Measurements from ENCODE around the gene SLC10A3. TPM values are rescaled to one million over a fixed set of nuclear protein-coding genes. Genes with fewer than 3 reads are reported as not detected.

The SLC10A3 gene
- total and polyA plus RNA-seq, 5 experiments from 2014 or later, result 18.2 to 42.3 (median 30.5) TPM

GRCh38 chrX:154481195-154481594 is 9.2 kb downstream of the SLC10A3 start:
- POLR2A ChIA-PET, result interaction anchor here (0.6 to 1.6 kb wide), 5 partner anchors 10 to 83 kb away, joined by 3 to 7 read pairs (median 3); partner anchors contain the start of genes G6PD, RPL10 and SLC10A3
- DNase-seq, result no peak
- Mint-ChIP-seq H3K27ac (no peak overlapping the region), H3K36me3 (no peaks in the 10 kb centered on the region), H3K4me3 (no peak overlapping the region), H3K4me1 (peaks cover 0 to 46% (median 26%) of the 10 kb centered on the region in 4 donors), H3K9me3 (no peaks in the 10 kb centered on the region), H3K27me3 (no peaks in the 10 kb centered on the region)
- no peak for ATAC-seq

GRCh38 chrX:154478728-154479622 is 11.5 kb downstream of the SLC10A3 start, which contains the start of gene LAGE3:
Gene LAGE3 (minus strand): TSS chrX:154479281. CDS start chrX:154478915, 366 bp downstream.
- POLR2A ChIA-PET, result interaction anchor here (0.7 to 3.3 kb wide), 8 partner anchors 10 to 100 kb away, joined by 3 to 15 read pairs (median 6); partner anchors contain the start of genes EMD, PLXNA3, RPL10 and SLC10A3
- ATAC-seq (peak; percentile 89 to 91), DNase-seq (peak; percentile 84 to 98 (median 92))
- Mint-ChIP-seq H3K9me3 (no peaks in the 10 kb centered on the region), H3K4me1 (peaks cover 0 to 34% (median 23%) of the 10 kb centered on the region in 4 donors), H3K27ac (peak within 1 kb of the TSS; percentile 75 to 95 (median 90)), H3K4me3 (peak within 1 kb of the TSS; percentile 79 to 91 (median 83)), H3K36me3 (no peaks in the 10 kb centered on the region), H3K27me3 (no peaks in the 10 kb centered on the region)

- DNase-seq (no peak), ATAC-seq (no peak)
- no peaks in the 10 kb centered on the region for H3K27me3 Mint-ChIP-seq
- peak overlapping the region; percentile 79 to 91 (median 83) for H3K4me3 Mint-ChIP-seq
- H3K4me1 Mint-ChIP-seq, result peaks cover 1 to 27% (median 19%) of the 10 kb centered on the region in 4 donors
- POLR2A ChIA-PET, result interaction anchor here (0.8 to 3.3 kb wide), 7 partner anchors 9 to 533 kb away, joined by 3 to 15 read pairs (median 4); partner anchors contain the start of genes FAM3A, PLXNA3, RENBP and RPL10
- peaks cover 0 to under 1% (median 0%) of the 10 kb centered on the region in 9 donors for H3K9me3 Mint-ChIP-seq
- H3K36me3 Mint-ChIP-seq, result peaks cover 0 to 5% (median 0%) of the 10 kb centered on the region in 3 donors
- H3K27ac Mint-ChIP-seq, result peak overlapping the region in 9 of 10 donors; percentile 60 to 93 (median 87)
Observed at GRCh38 chrX:154477891-154478477, 12.4 kb downstream of the SLC10A3 start.

GRCh38 chrX:154476821-154477220 is 13.6 kb downstream of the SLC10A3 start:
- Mint-ChIP-seq H3K4me1 (peaks cover 1 to 22% (median 18%) of the 10 kb centered on the region in 4 donors), H3K36me3 (peaks cover 0 to 10% (median 0%) of the 10 kb centered on the region in 3 donors), H3K9me3 (peaks cover 0 to 3% (median 0%) of the 10 kb centered on the region in 9 donors), H3K27me3 (no peaks in the 10 kb centered on the region), H3K27ac (peak overlapping the region in 6 of 10 donors; percentile 29 to 83 (median 58)), H3K4me3 (peak overlapping the region in 5 of 10 donors; percentile 11 to 70 (median 30))
- no peak for DNase-seq
- POLR2A ChIA-PET, result interaction anchor here (0.7 to 3.3 kb wide), 5 partner anchors 9 to 78 kb away, joined by 3 to 15 read pairs (median 5); partner anchors contain the start of genes PLXNA3, RPL10 and SLC10A3
- ATAC-seq, result no peak

- Mint-ChIP-seq H3K27me3 (no peaks in the 10 kb centered on the region), H3K27ac (peak overlapping the region in 2 of 10 donors; percentile 40 to 67), H3K9me3 (peaks cover 0 to 3% (median 0%) of the 10 kb centered on the region in 9 donors), H3K36me3 (peaks cover 0 to 26% (median 0%) of the 10 kb centered on the region in 3 donors), H3K4me3 (no peak overlapping the region), H3K4me1 (peaks cover 1 to 18% (median 10%) of the 10 kb centered on the region in 4 donors)
- POLR2A ChIA-PET, result interaction anchor here (1.1 kb wide), 1 partner anchor 16 kb away, joined by 3 read pairs; the partner anchor contains the start of gene SLC10A3
- DNase-seq (no peak), ATAC-seq (no peak)
Observed at GRCh38 chrX:154473683-154474082, 16.7 kb downstream of the SLC10A3 start.

GRCh38 chrX:154472685-154473632 is 17.5 kb downstream of the SLC10A3 start:
- Mint-ChIP-seq H3K4me3 (no peak overlapping the region), H3K27me3 (no peaks in the 10 kb centered on the region), H3K9me3 (peaks cover 0 to 3% (median 0%) of the 10 kb centered on the region in 9 donors), H3K36me3 (peaks cover 0 to 26% (median 0%) of the 10 kb centered on the region in 3 donors), H3K27ac (peak overlapping the region in 2 of 10 donors; percentile 40 to 67), H3K4me1 (peaks cover 1 to 16% (median 9%) of the 10 kb centered on the region in 4 donors)
- ATAC-seq (no peak), DNase-seq (no peak)
- POLR2A ChIA-PET, result interaction anchor here (0.9 to 1.1 kb wide), 2 partner anchors 17 to 25 kb away, joined by 3 read pairs; partner anchors contain the start of gene SLC10A3

GRCh38 chrX:154471839-154472684 is 18.4 kb downstream of the SLC10A3 start:
- Mint-ChIP-seq H3K4me3 (no peak overlapping the region), H3K36me3 (peaks cover 0 to 26% (median 0%) of the 10 kb centered on the region in 3 donors), H3K4me1 (peaks cover under 1 to 7% (median 4%) of the 10 kb centered on the region in 4 donors), H3K27me3 (no peaks in the 10 kb centered on the region), H3K9me3 (peaks cover 0 to 3% (median 0%) of the 10 kb centered on the region in 9 donors), H3K27ac (peak overlapping the region in 1 of 10 donors; percentile 25)
- ATAC-seq, result no peak
- POLR2A ChIA-PET, result interaction anchor here (0.9 kb wide), 1 partner anchor 26 kb away, joined by 3 read pairs; no protein-coding TSS in a partner anchor
- DNase-seq, result no peak

- peaks cover 0 to 28% (median 0%) of the 10 kb centered on the region in 3 donors for H3K36me3 Mint-ChIP-seq
- peaks cover 0 to 1% (median 0%) of the 10 kb centered on the region in 4 donors for H3K4me1 Mint-ChIP-seq
- ATAC-seq (no peak), DNase-seq (no peak)
- H3K27me3 Mint-ChIP-seq, result no peaks in the 10 kb centered on the region
- H3K4me3 Mint-ChIP-seq, result no peak overlapping the region
- H3K9me3 Mint-ChIP-seq, result peaks cover 0 to 3% (median 0%) of the 10 kb centered on the region in 9 donors
- peak overlapping the region in 1 of 10 donors; percentile 53 for H3K27ac Mint-ChIP-seq
- POLR2A ChIA-PET, result no interaction called here
Observed at GRCh38 chrX:154470914-154471568, 19.4 kb downstream of the SLC10A3 start.

GRCh38 chrX:154470434-154470833 is 20.0 kb downstream of the SLC10A3 start:
- H3K36me3 Mint-ChIP-seq, result peaks cover 0 to 28% (median 0%) of the 10 kb centered on the region in 3 donors
- no peak for ATAC-seq

GRCh38 chrX:154469880-154470279 is 20.5 kb downstream of the SLC10A3 start:
- H3K4me3 Mint-ChIP-seq, result no peak overlapping the region
- peaks cover 0 to 3% (median 0%) of the 10 kb centered on the region in 9 donors for H3K9me3 Mint-ChIP-seq
- H3K27me3 Mint-ChIP-seq, result no peaks in the 10 kb centered on the region
- DNase-seq, result no peak
- H3K36me3 Mint-ChIP-seq, result peaks cover 0 to 28% (median 0%) of the 10 kb centered on the region in 3 donors
- peak overlapping the region in 1 of 10 donors; percentile 38 for H3K27ac Mint-ChIP-seq
- ATAC-seq, result no peak
- H3K4me1 Mint-ChIP-seq, result peaks cover 0 to 1% (median 0%) of the 10 kb centered on the region in 4 donors
- POLR2A ChIA-PET, result no interaction called here

More at GRCh38 chrX:154470434-154470833, 20.0 kb downstream of the SLC10A3 start:
- no peaks in the 10 kb centered on the region for H3K27me3 Mint-ChIP-seq
- peaks cover 0 to 3% (median 0%) of the 10 kb centered on the region in 9 donors for H3K9me3 Mint-ChIP-seq
- H3K4me3 Mint-ChIP-seq, result no peak overlapping the region
- no peak for DNase-seq
- POLR2A ChIA-PET, result no interaction called here
- H3K27ac Mint-ChIP-seq, result no peak overlapping the region
- peaks cover 0 to 1% (median 0%) of the 10 kb centered on the region in 4 donors for H3K4me1 Mint-ChIP-seq

Measured in naive thymus-derived CD8-positive, alpha-beta T cell (primary cell).